Stimulated activated CD4-positive, alpha-beta T cell treated with anti-CD3 and anti-CD28 coated beads, Interleukin-12 subunit alpha, Interleukin-12 subunit beta, amount 100 ng/mL, for 48 hours (primary cell): ENCODE measurements around the gene PPEF2.

ENCODE experiments used
- DNase-seq, 3 donors: peaks; one replicate each; pipeline ENCODE4 v3.0.0-alpha.2; 2020; ENCODE audit warnings: low read depth in 2 of 3, low spot score in 1 of 3

Gene PPEF2

GRCh38 chr4:75898536-75898935 is 3.7 kb downstream of the PPEF2 start:
- no peak for DNase-seq

GRCh38 chr4:75895744-75896314 is 6.4 kb downstream of the PPEF2 start:
- peak in 1 of 3 donors; percentile 33 for DNase-seq

- no peak for DNase-seq
These were observed 9.7 kb downstream of the PPEF2 start for GRCh38 chr4:75892508-75892907.

- DNase-seq, result no peak
These were observed 10.6 kb downstream of the PPEF2 start for GRCh38 chr4:75891611-75892010.

- no peak for DNase-seq
These were observed 12.6 kb downstream of the PPEF2 start for GRCh38 chr4:75889537-75890199.

- DNase-seq, result no peak
These were observed 16.1 kb downstream of the PPEF2 start for GRCh38 chr4:75886104-75886503.

- DNase-seq, result no peak
These were observed 20.8 kb downstream of the PPEF2 start for GRCh38 chr4:75881476-75881875.

GRCh38 chr4:75880278-75880677 is 22.0 kb downstream of the PPEF2 start:
- no peak for DNase-seq

- DNase-seq, result no peak
These were observed 24.0 kb downstream of the PPEF2 start for GRCh38 chr4:75878246-75878756.

GRCh38 chr4:75876218-75876617 is 26.0 kb downstream of the PPEF2 start:
- DNase-seq, result no peak

GRCh38 chr4:75869100-75869499 is 33.2 kb downstream of the PPEF2 start:
- no peak for DNase-seq

- DNase-seq, result no peak
These were observed 35.1 kb downstream of the PPEF2 start for GRCh38 chr4:75867130-75867529.

GRCh38 chr4:75860606-75861005 is 41.6 kb downstream of the PPEF2 start:
- no peak for DNase-seq

- no peak for DNase-seq
These were observed 43.5 kb downstream of the PPEF2 start for GRCh38 chr4:75858721-75859120.

GRCh38 chr4:75849461-75849860 is 52.8 kb downstream of the PPEF2 start:
- DNase-seq, result no peak

- DNase-seq, result no peak
These were observed 53.4 kb downstream of the PPEF2 start for GRCh38 chr4:75848891-75849290.

GRCh38 chr4:75848171-75848760 is 54.0 kb downstream of the PPEF2 start:
- peak in 1 of 3 donors; percentile 13 for DNase-seq

- no peak for DNase-seq
These were observed 56.3 kb downstream of the PPEF2 start for GRCh38 chr4:75845992-75846391.

- no peak for DNase-seq
These were observed 58.0 kb downstream of the PPEF2 start for GRCh38 chr4:75844151-75844662.

- no peak for DNase-seq
These were observed 58.7 kb downstream of the PPEF2 start for GRCh38 chr4:75843596-75843995.

- DNase-seq, result no peak
These were observed 60.4 kb downstream of the PPEF2 start for GRCh38 chr4:75841641-75842520.
